ENCODE results near the gene REG3A. TPM values are rescaled to one million over a fixed set of nuclear protein-coding genes. Genes with fewer than 3 reads are reported as not detected.

Gene REG3A
- total RNA-seq = not detected in 2 replicates

GRCh38 chr2:79159653-79160052, at the start of gene REG3A:
Gene REG3A (minus strand): TSS chr2:79159753. CDS start chr2:79159405, 348 bp downstream.
- DNase-seq (ENCODE audit: low read depth, low spot score) = no peak

GRCh38 chr2:79200762-79201161, 41.2 kb upstream of the REG3A start:
- DNase-seq (ENCODE audit: low read depth, low spot score) = no peak

- no peak for DNase-seq (ENCODE audit: low read depth, low spot score)
Measured at GRCh38 chr2:79191816-79192215, 32.3 kb upstream of the REG3A start.

- no peak for DNase-seq (ENCODE audit: low read depth, low spot score)
Measured at GRCh38 chr2:79191081-79191480, 31.5 kb upstream of the REG3A start.

GRCh38 chr2:79189465-79189864, 29.9 kb upstream of the REG3A start:
- no peak for DNase-seq (ENCODE audit: low read depth, low spot score)

- DNase-seq (ENCODE audit: low read depth, low spot score) = no peak
Measured at GRCh38 chr2:79181617-79182016, 22.1 kb upstream of the REG3A start.

GRCh38 chr2:79180092-79180491, 20.5 kb upstream of the REG3A start:
- no peak for DNase-seq (ENCODE audit: low read depth, low spot score)

GRCh38 chr2:79179036-79179435, 19.5 kb upstream of the REG3A start:
- DNase-seq (ENCODE audit: low read depth, low spot score) = no peak

- DNase-seq (ENCODE audit: low read depth, low spot score) = no peak
Measured at GRCh38 chr2:79178076-79178674, 18.6 kb upstream of the REG3A start.

GRCh38 chr2:79171348-79171958, 11.9 kb upstream of the REG3A start:
- DNase-seq (ENCODE audit: low read depth, low spot score) = no peak

GRCh38 chr2:79162801-79163200, 3.2 kb upstream of the REG3A start:
- no peak for DNase-seq (ENCODE audit: low read depth, low spot score)

- no peak for DNase-seq (ENCODE audit: low read depth, low spot score)
Measured at GRCh38 chr2:79162132-79162531, 2.6 kb upstream of the REG3A start.

- DNase-seq (ENCODE audit: low read depth, low spot score) = no peak
Measured at GRCh38 chr2:79159030-79159429, 523 bp downstream of the REG3A start.

GRCh38 chr2:79155826-79156476, 3.6 kb downstream of the REG3A start:
- DNase-seq (ENCODE audit: low read depth, low spot score) = no peak

GRCh38 chr2:79139423-79139822, 20.1 kb downstream of the REG3A start:
- DNase-seq (ENCODE audit: low read depth, low spot score) = no peak

- no peak for DNase-seq (ENCODE audit: low read depth, low spot score)
Measured at GRCh38 chr2:79138385-79138784, 21.2 kb downstream of the REG3A start.

- no peak for DNase-seq (ENCODE audit: low read depth, low spot score)
Measured at GRCh38 chr2:79131687-79132086, 27.9 kb downstream of the REG3A start.

- DNase-seq (ENCODE audit: low read depth, low spot score) = no peak
Measured at GRCh38 chr2:79129804-79130203, 29.7 kb downstream of the REG3A start.

- DNase-seq (ENCODE audit: low read depth, low spot score) = no peak
Measured at GRCh38 chr2:79129260-79129659, 30.3 kb downstream of the REG3A start.

GRCh38 chr2:79128406-79128805, 31.1 kb downstream of the REG3A start:
- DNase-seq (ENCODE audit: low read depth, low spot score) = no peak

- DNase-seq (ENCODE audit: low read depth, low spot score) = no peak
Measured at GRCh38 chr2:79125721-79125985, 33.9 kb downstream of the REG3A start.

GRCh38 chr2:79124907-79125720, 34.4 kb downstream of the REG3A start:
- no peak for DNase-seq (ENCODE audit: low read depth, low spot score)
